Transverse colon (tissue), 4 donors: ENCODE measurements around the gene GSG1L. TPM values are rescaled to one million over a fixed set of nuclear protein-coding genes. Genes with fewer than 3 reads are reported as not detected.

Experiments
- DNase-seq: peaks from one replicate; pipeline ENCODE4 v3.0.0-alpha.2; 2019
- H3K27ac ChIP-seq, 4 donors: fragments of 200-600 bp; sonication (generic); 2 replicates each; pipeline ENCODE4 v1.5.1; 2016 to 2018; ENCODE audit warnings: inconsistent platforms in 4 of 4
- H3K27me3 ChIP-seq: fragments of 200-600 bp; sonication (generic); 2 replicates; pipeline ENCODE4 v1.5.1; 2017; ENCODE audit warnings: inconsistent platforms
- H3K36me3 ChIP-seq, 4 donors: fragments of 200-600 bp; sonication (generic); 2 replicates each; pipeline ENCODE4 v1.5.1; 2017 to 2019; ENCODE audit warnings: inconsistent platforms in 4 of 4
- H3K4me1 ChIP-seq, 4 donors: fragments of 200-600 bp; sonication (generic); 2 replicates each; pipeline ENCODE4 v1.5.1; 2017 to 2020; ENCODE audit warnings: inconsistent platforms in 4 of 4
- H3K4me3 ChIP-seq, 4 donors: fragments of 200-600 bp; sonication (generic); 1 replicate in 1 of 4; 2 replicates in 3 of 4; pipeline versions ENCODE4 v1.5.1 to v1.6.1; 2017 to 2019; ENCODE audit warnings: inconsistent platforms in 4 of 4
- H3K9me3 ChIP-seq, 2 donors: fragments of 200-600 bp; sonication (generic); 2 replicates each; pipeline ENCODE4 v1.5.1; 2017 to 2019; ENCODE audit warnings: inconsistent platforms in 2 of 2
- EP300 ChIP-seq: sonication (generic); formaldehyde crosslinking; IDR thresholded peaks from one replicate; pipeline ENCODE4 v1.6.1; 2017; ENCODE audit warnings: antibody characterized with exemption, low read depth
- POLR2A ChIP-seq: fragments of 450-650 bp; IDR thresholded peaks from one replicate; pipeline ENCODE4 v1.6.1; 2016; ENCODE audit warnings: antibody characterized with exemption, mild to moderate bottlenecking, moderate library complexity
- POLR2AphosphoS5 ChIP-seq, 3 donors: sonication (generic); formaldehyde crosslinking; IDR thresholded peaks; one replicate each; pipeline ENCODE4 v1.6.1; 2016; ENCODE audit warnings: antibody characterized with exemption in 3 of 3
- WGBS, 2 donors: methylation state at CpG; one replicate each; pipeline ENCODE4 v1.1.5; 2018; ENCODE audit warnings: low coverage in 1 of 2; 5-methylcytosine and 5-hydroxymethylcytosine counted together
- in situ Hi-C, 4 donors: fragments of 200-750 bp; cut with MboI; loops; one replicate each; pipeline versions ENCODE4 v1.15.0 to v1.15.1; 2017; ENCODE audit warnings: low sequenced_read_pairs in 3 of 4, low pct_ligation_motif_present in 1 of 4, low pct_unique_long_range_greater_than_20kb in 1 of 4
- intact Hi-C: fragments of 100-400 bp; cut with DNase I; formaldehyde crosslinking; loops from one replicate; pipeline ENCODE4 v1.15.1; 2023; ENCODE audit warnings: low total_unique reads
- total RNA-seq, 4 donors: library from RNA; depleted of rRNA; stranded (reverse); fragments of >200 nt; gene quantifications; one replicate each; pipeline ENCODE4 v1.1.0, GENCODE V29; 2016
- TF ChIP-seq, protein P1 (sequence below), 5 experiments: fragments of 200-600 bp in 3 of 5; fragments of 450-650 bp in 2 of 5; sonication (generic) in 3 of 5; IDR thresholded peaks; 1 replicate in 2 of 5; 2 replicates in 3 of 5; pipeline ENCODE4 v1.5.1; 2016 to 2017; ENCODE audit warnings: antibody characterized with exemption in 5 of 5, inconsistent platforms in 3 of 5, mild to moderate bottlenecking in 2 of 5, moderate library complexity in 1 of 5

GSG1L gene
- total RNA-seq, 4 donors from 2014 or later = not detected

DNA sequence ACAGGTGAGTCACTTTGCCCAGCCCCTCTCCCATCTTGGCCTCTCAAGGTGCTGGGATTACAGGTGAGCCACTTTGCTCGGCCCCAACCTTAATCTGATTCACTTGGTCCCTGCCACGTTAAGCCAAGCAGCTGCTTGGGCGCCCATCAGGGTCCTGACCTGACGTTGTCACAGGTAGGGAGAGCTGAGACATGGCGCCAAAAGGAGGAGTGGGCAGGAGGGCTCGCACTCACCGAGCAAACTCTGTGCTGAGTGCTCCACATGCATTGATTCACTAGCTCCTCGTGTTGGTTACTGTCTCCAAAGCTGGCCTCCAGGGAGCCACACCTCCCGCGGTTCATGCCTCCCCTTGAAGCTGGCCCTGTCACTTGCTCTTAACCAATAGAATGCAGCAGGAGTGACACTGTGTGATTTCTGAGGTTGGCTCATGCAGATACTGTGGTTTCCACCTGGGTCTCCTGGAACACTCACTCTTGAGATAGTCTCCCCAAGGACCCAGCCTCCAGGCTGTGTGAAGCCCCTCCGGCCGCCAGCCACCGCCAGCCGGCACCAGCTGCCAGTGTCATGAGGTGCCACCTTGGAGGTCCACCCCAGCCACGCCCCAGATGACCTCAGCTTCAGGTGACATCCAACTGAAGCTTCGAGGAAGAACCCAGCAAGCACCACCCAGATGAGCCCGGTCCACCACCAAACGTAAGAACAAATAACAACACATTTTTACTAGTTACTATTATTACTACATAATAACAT, 223.0 kb downstream of the GSG1L start:
- Histone ChIP-seq H3K4me1 (no peaks in the 10 kb centered on the region), H3K9me3 (peaks cover 0 to 4% of the 10 kb centered on the region in 2 donors), H3K4me3 (no peak overlapping the region), H3K27me3 (no peaks in the 10 kb centered on the region), H3K27ac (no peak overlapping the region), H3K36me3 (no peaks in the 10 kb centered on the region)
- TF ChIP-seq POLR2A (no peak), POLR2AphosphoS5 (IDR thresholded peaks at IDR 0.05) (no peak), EP300 (no peak)
- TF ChIP-seq, protein P1, sequence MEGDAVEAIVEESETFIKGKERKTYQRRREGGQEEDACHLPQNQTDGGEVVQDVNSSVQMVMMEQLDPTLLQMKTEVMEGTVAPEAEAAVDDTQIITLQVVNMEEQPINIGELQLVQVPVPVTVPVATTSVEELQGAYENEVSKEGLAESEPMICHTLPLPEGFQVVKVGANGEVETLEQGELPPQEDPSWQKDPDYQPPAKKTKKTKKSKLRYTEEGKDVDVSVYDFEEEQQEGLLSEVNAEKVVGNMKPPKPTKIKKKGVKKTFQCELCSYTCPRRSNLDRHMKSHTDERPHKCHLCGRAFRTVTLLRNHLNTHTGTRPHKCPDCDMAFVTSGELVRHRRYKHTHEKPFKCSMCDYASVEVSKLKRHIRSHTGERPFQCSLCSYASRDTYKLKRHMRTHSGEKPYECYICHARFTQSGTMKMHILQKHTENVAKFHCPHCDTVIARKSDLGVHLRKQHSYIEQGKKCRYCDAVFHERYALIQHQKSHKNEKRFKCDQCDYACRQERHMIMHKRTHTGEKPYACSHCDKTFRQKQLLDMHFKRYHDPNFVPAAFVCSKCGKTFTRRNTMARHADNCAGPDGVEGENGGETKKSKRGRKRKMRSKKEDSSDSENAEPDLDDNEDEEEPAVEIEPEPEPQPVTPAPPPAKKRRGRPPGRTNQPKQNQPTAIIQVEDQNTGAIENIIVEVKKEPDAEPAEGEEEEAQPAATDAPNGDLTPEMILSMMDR (IDR thresholded peaks at IDR 0.05) = no peak
- WGBS, 2 donors = 82 to 83% methylated on average over 2 to 18 of the region's 18 CpGs
- in situ Hi-C loops = no loop called here
- intact Hi-C loops = no loop called here
- no peak for DNase-seq

DNA sequence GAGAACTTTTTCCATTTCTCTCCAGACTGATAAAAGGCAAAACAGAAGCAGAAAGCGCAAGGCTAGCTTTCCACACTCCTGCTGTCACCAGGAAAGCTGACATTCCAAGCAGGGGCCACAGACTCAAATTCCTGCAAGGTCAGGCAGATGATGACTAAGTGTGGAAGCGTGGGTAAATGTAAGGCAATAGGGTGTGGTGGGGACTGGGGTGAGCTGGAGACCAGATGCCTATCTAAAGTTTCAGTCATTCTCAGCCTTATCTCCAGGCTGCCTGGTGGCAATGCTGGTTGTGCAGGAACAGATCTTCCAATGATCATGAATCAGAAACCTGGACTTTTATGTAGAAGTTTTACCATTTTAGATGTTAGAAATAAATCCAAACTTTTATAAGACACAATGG, 224.1 kb downstream of the GSG1L start:
- no peaks in the 10 kb centered on the region for H3K27me3 ChIP-seq
- WGBS, 2 donors = 83 to 91% methylated on average over 2 of the region's 2 CpGs

DNA sequence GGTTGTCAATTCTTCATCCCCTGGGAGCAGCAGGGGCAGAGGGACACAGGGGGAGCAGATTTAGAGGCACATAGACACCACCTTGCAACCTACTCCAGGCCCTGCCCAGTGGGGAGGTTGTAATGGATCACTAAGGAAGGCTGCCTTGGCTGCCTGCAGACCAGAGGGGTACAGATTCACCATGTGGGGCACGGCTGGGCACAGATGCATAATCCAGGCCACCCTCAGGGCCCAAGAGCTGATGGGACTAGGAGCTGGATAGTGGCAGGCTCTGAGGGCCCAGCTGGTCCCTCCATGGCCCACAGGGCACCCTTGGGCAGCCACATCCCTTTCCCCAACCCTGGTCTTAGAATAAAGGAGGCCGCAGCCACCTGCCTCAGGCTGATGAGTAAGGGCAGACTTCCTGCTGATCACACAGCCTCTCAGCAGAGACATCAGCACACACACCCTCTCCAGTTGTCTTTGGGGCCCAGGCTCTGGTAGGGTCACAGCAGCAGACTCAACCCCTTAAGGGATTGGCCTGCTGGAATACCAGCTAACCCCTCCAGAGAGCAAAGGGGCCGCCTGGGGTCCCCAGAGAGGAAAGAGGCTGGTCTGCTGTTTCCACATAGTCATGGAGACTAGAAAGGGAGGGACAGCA, 224.9 kb downstream of the GSG1L start:
- in situ Hi-C loops = no loop called here
- intact Hi-C loops = no loop called here
- Histone ChIP-seq H3K4me3 (no peak overlapping the region), H3K27ac (no peak overlapping the region), H3K4me1 (no peaks in the 10 kb centered on the region), H3K9me3 (peaks cover 0 to 4% of the 10 kb centered on the region in 2 donors), H3K36me3 (no peaks in the 10 kb centered on the region), H3K27me3 (no peaks in the 10 kb centered on the region)
- no peak for DNase-seq
- WGBS, 2 donors = 0 to 80% methylated on average over 1 to 3 of the region's 3 CpGs
- TF ChIP-seq POLR2AphosphoS5 (IDR thresholded peaks at IDR 0.05) = no peak
- TF ChIP-seq, protein P1 (IDR thresholded peaks at IDR 0.05) = no peak
- TF ChIP-seq POLR2A = no peak
- no peak for TF ChIP-seq EP300

More for the DNA sequence above, 224.1 kb downstream of the GSG1L start:
- Histone ChIP-seq H3K4me1 (no peaks in the 10 kb centered on the region), H3K36me3 (no peaks in the 10 kb centered on the region), H3K27ac (no peak overlapping the region), H3K9me3 (peaks cover 0 to 4% of the 10 kb centered on the region in 2 donors), H3K4me3 (no peak overlapping the region)
- intact Hi-C loops (no loop called here), in situ Hi-C loops (no loop called here)
- DNase-seq = no peak
- TF ChIP-seq POLR2AphosphoS5 (IDR thresholded peaks at IDR 0.05) = no peak
- TF ChIP-seq, protein P1 (IDR thresholded peaks at IDR 0.05) = no peak
- TF ChIP-seq POLR2A = no peak

DNA sequence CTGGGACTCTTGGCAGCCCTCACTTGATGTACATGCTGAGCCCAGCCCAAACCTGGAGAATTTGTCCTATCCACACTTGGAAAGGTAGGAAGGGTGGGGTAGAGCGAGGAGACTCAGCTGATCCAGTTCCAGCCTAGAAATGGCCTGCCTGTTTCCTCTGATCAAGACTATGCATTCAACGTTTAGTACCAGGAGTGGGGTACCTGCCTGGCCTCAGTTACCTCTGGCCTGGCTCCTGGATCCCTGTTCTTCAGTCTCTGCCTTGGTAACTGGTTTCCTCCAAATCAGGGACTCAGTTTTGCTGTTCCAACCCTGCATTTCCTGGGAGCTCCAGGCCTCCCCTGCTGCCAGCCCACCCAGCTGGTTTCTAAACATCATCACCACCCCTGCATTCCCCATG, 233.5 kb downstream of the GSG1L start:
- TF ChIP-seq, protein P1 (IDR thresholded peaks at IDR 0.05) = no peak
- TF ChIP-seq EP300 (no peak), POLR2A (no peak), POLR2AphosphoS5 (IDR thresholded peaks at IDR 0.05) (no peak)
- Histone ChIP-seq H3K9me3 (peaks cover 3 to 5% of the 10 kb centered on the region in 2 donors), H3K27me3 (no peaks in the 10 kb centered on the region), H3K27ac (no peak overlapping the region), H3K4me1 (no peaks in the 10 kb centered on the region), H3K36me3 (no peaks in the 10 kb centered on the region), H3K4me3 (no peak overlapping the region)
- 80 to 100% methylated on average over 1 to 2 of the region's 2 CpGs for WGBS, 2 donors
- in situ Hi-C loops (no loop called here), intact Hi-C loops (no loop called here)
- DNase-seq = no peak
